SK-N-MC (cell line): Measurements from ENCODE around the gene LY6G6D.

Source experiments
- EZH2 ChIP-seq: fragments of 200-600 bp; sonication (generic); IDR thresholded peaks from one replicate; pipeline ENCODE4 v1.6.1; 2017; ENCODE audit warnings: antibody characterized with exemption
- FOXP2 ChIP-seq: optimal IDR thresholded peaks from 2 replicates; pipeline ENCODE3; 2011; ENCODE audit warnings: mild to moderate bottlenecking, moderate library complexity; ENCODE audit not compliant: insufficient read depth; ENCODE audit errors: extremely low read length, control extremely low read depth
- POLR2AphosphoS5 ChIP-seq: IDR thresholded peaks from 2 replicates; pipeline ENCODE4 v1.6.1; 2012; ENCODE audit warnings: mild to moderate bottlenecking, low read depth, low read length, borderline replicate concordance

DNA sequence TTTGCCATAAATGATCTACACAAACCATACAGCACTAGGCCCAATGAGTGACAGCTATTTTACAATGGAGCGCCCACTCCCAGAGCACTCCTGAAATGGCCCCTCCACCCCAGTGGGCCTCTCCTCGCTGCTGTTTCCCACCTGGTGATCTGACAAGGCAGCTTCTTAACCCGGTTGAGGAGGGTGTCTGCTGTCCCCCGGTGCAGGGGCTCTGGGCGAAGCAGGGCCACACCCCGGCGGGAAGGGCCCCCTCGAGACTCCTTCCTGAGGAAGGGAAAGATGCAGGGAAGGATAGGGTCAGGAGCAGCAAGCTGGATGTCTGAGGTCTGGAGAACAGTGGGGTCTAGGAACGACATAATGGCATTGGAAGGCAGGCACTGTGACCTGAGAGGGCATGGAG is 22.3 kb upstream of the LY6G6D start:
- TF ChIP-seq EZH2 (no peak), FOXP2 (no peak), POLR2AphosphoS5 (no peak)
